Natural killer cell (primary cell): ENCODE measurements around the gene ARMC5. TPM values are rescaled to one million over a fixed set of nuclear protein-coding genes. Genes with fewer than 3 reads are reported as not detected.

Experiments used
- ATAC-seq, 3 donors: fragments of 150-1000 bp in 2 of 3; fragments of 200-7000 bp in 1 of 3; cut with Tn5 transposase; 1 replicate in 1 of 3; 2 replicates in 2 of 3; pipeline ENCODE4 v1.10.0; 2021; ENCODE audit warnings: mild to moderate bottlenecking in 2 of 3, moderate library complexity in 2 of 3
- DNase-seq, 2 donors: peaks; one replicate each; pipeline versions ENCODE4 v3.0.0 to v3.0.0-alpha.2; 2013 to 2021; ENCODE audit warnings: mixed read lengths in 1 of 2
- H3K27ac ChIP-seq: one replicate; pipeline ENCODE4 v1.5.1; 2013; ENCODE audit warnings: mild to moderate bottlenecking, low read length
- H3K27me3 ChIP-seq: one replicate; pipeline ENCODE4 v1.6.1; 2013; ENCODE audit warnings: low read length; ENCODE audit not compliant: control insufficient read depth, insufficient read depth
- H3K36me3 ChIP-seq: one replicate; pipeline ENCODE4 v1.6.1; 2013; ENCODE audit warnings: low read length; ENCODE audit not compliant: control insufficient read depth, insufficient read depth
- H3K4me1 ChIP-seq: one replicate; pipeline ENCODE4 v1.6.1; 2013; ENCODE audit warnings: low read length; ENCODE audit not compliant: control insufficient read depth, insufficient read depth
- H3K4me3 ChIP-seq: one replicate; pipeline ENCODE4 v1.5.1; 2013; ENCODE audit warnings: low read length
- H3K9me3 ChIP-seq: one replicate; pipeline ENCODE4 v1.6.1; 2013; ENCODE audit warnings: low read length; ENCODE audit not compliant: control insufficient read depth, insufficient read depth
- H3K27ac Mint-ChIP-seq, 2 donors: one replicate each; pipeline ENCODE4 v1.8.0; 2022; ENCODE audit warnings: mild to moderate bottlenecking in 2 of 2, mixed read lengths in 2 of 2, moderate library complexity in 1 of 2
- H3K27me3 Mint-ChIP-seq, 2 donors: one replicate each; pipeline ENCODE4 v1.8.0; 2022; ENCODE audit warnings: low read depth in 2 of 2, mixed read lengths in 2 of 2
- H3K36me3 Mint-ChIP-seq: one replicate; pipeline ENCODE4 v1.8.0; 2022; ENCODE audit warnings: mixed read lengths
- H3K4me1 Mint-ChIP-seq, 2 donors: one replicate each; pipeline ENCODE4 v1.8.0; 2022; ENCODE audit warnings: mixed read lengths in 2 of 2
- H3K4me3 Mint-ChIP-seq: one replicate; pipeline ENCODE4 v1.8.0; 2022; ENCODE audit warnings: mild to moderate bottlenecking, moderate library complexity, mixed read lengths
- H3K9me3 Mint-ChIP-seq, 2 donors: one replicate each; pipeline ENCODE4 v1.8.0; 2022; ENCODE audit warnings: mixed read lengths in 2 of 2
- WGBS: methylation state at CpG from one replicate; pipeline ENCODE4 v1.1.7; 2013; ENCODE audit warnings: missing lambda C conversion rate; ENCODE audit not compliant: insufficient coverage; 5-methylcytosine and 5-hydroxymethylcytosine counted together
- intact Hi-C: fragments of 100-400 bp; cut with micrococcal nuclease; formaldehyde crosslinking; loops from one replicate; pipeline ENCODE4 v1.14.2; 2022
- total RNA-seq, 4 donors: library from RNA; stranded (reverse); fragments of 120-200 nt in 1 of 4; gene quantifications; one replicate each; pipeline versions ENCODE4 v1.2.3 to v1.2.4, GENCODE V29; 2013 to 2022
- TF ChIP-seq, protein P1 (sequence below): fragments of 200-600 bp; IDR thresholded peaks from one replicate; pipeline ENCODE4 v1.8.0; 2022; ENCODE audit warnings: antibody characterized with exemption

The ARMC5 gene
- total RNA-seq, 3 donors from 2014 or later (not counting 1 experiment from before 2014, with no cell fraction given), result 10.4 to 22.8 (median 16.6) TPM

DNA sequence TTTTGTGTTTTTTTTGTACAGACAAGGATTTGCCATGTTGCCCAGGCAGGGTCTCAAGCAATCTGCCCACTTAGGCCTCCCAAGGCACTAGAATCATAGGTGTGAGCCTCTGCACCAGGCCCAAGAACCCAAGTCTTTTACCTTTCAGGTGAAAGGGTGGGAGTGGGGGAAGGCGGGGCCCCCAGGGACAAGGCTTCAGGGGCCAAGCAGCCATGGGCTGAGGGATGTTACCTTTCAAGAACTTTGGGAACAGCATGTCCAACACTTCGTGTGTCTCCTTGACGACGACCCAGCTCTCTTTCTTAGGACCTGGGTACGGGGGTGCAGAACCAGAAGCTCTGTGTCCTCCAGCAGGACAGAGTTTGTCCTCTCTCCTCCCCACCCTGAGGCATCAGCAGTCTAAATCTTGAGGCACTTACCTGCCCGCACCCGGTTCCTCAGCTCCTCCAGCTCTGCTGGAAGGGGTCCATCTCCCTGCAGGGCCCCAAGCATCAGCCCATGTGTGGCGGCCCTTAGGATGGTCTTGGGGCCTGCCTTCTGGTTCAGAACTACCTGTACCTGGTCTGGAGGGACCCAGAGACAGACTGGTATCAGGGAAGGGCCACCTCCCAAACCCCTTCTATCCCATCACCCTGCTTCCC is 32.6 kb downstream of the ARMC5 start:
- no peak for ATAC-seq
- no peak overlapping the region for H3K27ac Mint-ChIP-seq

DNA sequence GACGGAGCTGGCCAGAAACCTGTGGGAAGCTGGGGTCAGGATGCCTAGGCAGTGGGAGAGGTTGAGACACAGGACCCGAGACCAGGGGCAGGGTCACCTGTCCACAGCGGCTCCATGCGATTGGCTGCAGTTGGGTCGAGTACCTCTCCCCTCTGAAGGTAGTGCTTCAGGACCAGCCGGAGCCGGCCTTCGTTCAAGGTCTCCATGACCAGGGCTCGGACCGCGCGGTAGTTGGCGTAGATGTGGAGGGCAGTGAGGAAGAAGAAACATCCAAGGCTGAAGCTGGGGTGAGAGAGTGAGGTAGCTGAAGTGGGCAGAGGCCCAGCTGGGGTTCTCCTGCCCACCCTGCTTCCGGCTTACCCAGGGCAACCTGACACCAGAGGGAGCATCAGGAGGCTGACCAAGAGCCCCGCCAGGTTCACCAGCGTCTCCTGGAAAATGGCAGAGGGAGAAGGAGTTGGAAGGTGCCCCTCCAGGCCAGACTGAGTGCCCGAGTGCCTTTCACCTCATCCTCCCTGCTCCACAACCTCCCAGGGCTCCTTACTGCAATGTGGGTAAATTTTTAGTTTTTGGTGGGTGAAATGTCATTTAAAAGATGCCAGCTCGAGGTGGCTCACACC is 34.3 kb downstream of the ARMC5 start:
- Mint-ChIP-seq H3K4me1 (peaks cover 1 to 7% of the 10 kb centered on the region in 2 donors), H3K4me3 (no peak overlapping the region), H3K9me3 (no peaks in the 10 kb centered on the region), H3K36me3 (no peaks in the 10 kb centered on the region), H3K27ac (no peak overlapping the region), H3K27me3 (no peaks in the 10 kb centered on the region)
- Histone ChIP-seq H3K27ac (no peak overlapping the region), H3K27me3 (no peaks in the 10 kb centered on the region), H3K9me3 (no peaks in the 10 kb centered on the region), H3K4me3 (no peak overlapping the region), H3K36me3 (peaks cover 27% of the 10 kb centered on the region), H3K4me1 (no peaks in the 10 kb centered on the region)
- WGBS, result 98% methylated on average over 17 of the region's 18 CpGs
- no peak for DNase-seq
- ATAC-seq, result no peak
- TF ChIP-seq, protein P1, sequence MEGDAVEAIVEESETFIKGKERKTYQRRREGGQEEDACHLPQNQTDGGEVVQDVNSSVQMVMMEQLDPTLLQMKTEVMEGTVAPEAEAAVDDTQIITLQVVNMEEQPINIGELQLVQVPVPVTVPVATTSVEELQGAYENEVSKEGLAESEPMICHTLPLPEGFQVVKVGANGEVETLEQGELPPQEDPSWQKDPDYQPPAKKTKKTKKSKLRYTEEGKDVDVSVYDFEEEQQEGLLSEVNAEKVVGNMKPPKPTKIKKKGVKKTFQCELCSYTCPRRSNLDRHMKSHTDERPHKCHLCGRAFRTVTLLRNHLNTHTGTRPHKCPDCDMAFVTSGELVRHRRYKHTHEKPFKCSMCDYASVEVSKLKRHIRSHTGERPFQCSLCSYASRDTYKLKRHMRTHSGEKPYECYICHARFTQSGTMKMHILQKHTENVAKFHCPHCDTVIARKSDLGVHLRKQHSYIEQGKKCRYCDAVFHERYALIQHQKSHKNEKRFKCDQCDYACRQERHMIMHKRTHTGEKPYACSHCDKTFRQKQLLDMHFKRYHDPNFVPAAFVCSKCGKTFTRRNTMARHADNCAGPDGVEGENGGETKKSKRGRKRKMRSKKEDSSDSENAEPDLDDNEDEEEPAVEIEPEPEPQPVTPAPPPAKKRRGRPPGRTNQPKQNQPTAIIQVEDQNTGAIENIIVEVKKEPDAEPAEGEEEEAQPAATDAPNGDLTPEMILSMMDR, result no peak
- intact Hi-C loops, result loop anchor here (10.0 kb wide), 1 partner anchor 221 kb away; a partner anchor contains a TSS

More for the DNA sequence above, 32.6 kb downstream of the ARMC5 start:
- intact Hi-C loops, result loop anchor here (10.0 kb wide), 1 partner anchor 223 kb away; a partner anchor contains a TSS
- no peaks in the 10 kb centered on the region for H3K27me3 ChIP-seq
- no peaks in the 10 kb centered on the region for H3K9me3 Mint-ChIP-seq
- no peaks in the 10 kb centered on the region for H3K9me3 ChIP-seq
- no peaks in the 10 kb centered on the region for H3K27me3 Mint-ChIP-seq
- peaks cover 20% of the 10 kb centered on the region for H3K36me3 ChIP-seq
- no peaks in the 10 kb centered on the region for H3K36me3 Mint-ChIP-seq
- no peak overlapping the region for H3K4me3 Mint-ChIP-seq
- DNase-seq, result no peak
- peaks cover 15% of the 10 kb centered on the region for H3K4me1 ChIP-seq
- no peak overlapping the region for H3K27ac ChIP-seq
- TF ChIP-seq, protein P1, result no peak
- 97% methylated on average over 8 of the region's 8 CpGs for WGBS
- no peak overlapping the region for H3K4me3 ChIP-seq
- peaks cover 7% of the 10 kb centered on the region in 2 donors for H3K4me1 Mint-ChIP-seq

DNA sequence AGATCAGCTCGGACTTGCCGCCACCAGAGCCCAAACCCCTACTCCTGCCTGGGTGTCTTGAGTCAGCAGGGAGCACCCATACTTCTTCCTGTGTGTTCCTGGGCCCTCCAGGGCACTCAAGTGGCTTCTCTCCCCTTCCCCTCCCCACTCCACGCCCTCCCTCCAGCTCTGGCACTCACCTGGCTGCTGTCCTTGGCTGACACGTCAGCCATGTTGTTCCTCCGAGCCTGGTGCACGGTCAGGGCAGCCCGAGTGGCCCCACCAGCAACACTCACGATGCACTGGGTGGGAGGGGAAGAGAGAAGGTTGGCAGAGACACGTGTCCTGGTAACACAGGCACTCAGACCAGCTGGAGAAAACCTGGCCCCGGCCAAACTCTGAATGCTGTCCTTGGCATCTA is 37.4 kb downstream of the ARMC5 start:
- DNase-seq (no peak), ATAC-seq (no peak)
- H3K9me3 Mint-ChIP-seq, result no peaks in the 10 kb centered on the region
- H3K27me3 Mint-ChIP-seq, result no peaks in the 10 kb centered on the region
- H3K4me1 Mint-ChIP-seq, result peaks cover 4 to 7% of the 10 kb centered on the region in 2 donors
- Histone ChIP-seq H3K4me3 (no peak overlapping the region), H3K27ac (no peak overlapping the region), H3K36me3 (peaks cover 30% of the 10 kb centered on the region), H3K27me3 (no peaks in the 10 kb centered on the region), H3K9me3 (no peaks in the 10 kb centered on the region), H3K4me1 (no peaks in the 10 kb centered on the region)
- no peak overlapping the region for H3K27ac Mint-ChIP-seq
- no peak overlapping the region for H3K4me3 Mint-ChIP-seq
- intact Hi-C loops, result loop anchor here (10.0 kb wide), 1 partner anchor 218 kb away; a partner anchor contains a TSS
- WGBS, result 94% methylated on average over 10 of the region's 10 CpGs
- TF ChIP-seq, protein P1, result no peak
- H3K36me3 Mint-ChIP-seq, result no peaks in the 10 kb centered on the region
